ENCODE data around the gene HOXD3.

DNA sequence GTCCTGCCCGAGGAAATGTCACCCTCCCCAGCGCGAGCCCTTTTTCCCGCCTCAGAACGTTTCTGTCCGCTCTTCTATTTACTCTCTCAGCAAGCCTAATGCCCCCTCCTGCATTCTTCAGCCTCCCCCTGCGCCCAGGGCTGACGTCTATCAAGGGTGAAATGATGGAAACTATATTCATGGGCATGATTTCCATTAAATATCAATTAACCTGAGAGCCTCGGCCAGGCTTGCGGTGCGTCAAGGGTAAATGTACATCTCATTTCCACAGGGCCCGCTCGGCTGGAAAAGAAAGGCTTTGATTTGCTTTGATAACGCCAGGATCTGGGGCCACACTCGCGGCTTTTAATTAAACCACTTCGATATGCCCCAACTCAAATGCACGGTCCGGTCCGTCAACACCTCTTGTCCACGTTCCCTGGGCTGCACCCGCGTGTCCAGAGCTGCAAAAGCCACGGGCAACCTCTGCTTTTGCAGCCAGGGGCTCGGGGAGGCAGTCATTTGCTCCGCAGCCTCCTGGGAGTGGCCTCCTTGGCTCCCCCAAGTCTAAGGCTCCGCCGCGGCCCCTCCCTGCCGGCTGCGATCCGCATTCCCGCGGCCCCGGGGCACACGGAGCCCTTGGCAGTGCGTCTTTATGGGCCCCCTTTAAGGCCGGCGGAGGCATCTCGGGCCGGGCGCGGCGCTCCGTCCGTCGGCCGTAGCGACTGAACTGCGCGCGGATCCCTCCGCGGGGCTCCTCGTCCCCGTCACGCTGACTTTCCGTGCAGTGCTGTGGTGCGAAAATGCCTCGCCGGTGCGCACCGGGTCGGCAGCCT, 27.9 kb upstream of the HOXD3 start, which contains the start of gene HOXD8:
- TF ChIP-seq, protein P1, sequence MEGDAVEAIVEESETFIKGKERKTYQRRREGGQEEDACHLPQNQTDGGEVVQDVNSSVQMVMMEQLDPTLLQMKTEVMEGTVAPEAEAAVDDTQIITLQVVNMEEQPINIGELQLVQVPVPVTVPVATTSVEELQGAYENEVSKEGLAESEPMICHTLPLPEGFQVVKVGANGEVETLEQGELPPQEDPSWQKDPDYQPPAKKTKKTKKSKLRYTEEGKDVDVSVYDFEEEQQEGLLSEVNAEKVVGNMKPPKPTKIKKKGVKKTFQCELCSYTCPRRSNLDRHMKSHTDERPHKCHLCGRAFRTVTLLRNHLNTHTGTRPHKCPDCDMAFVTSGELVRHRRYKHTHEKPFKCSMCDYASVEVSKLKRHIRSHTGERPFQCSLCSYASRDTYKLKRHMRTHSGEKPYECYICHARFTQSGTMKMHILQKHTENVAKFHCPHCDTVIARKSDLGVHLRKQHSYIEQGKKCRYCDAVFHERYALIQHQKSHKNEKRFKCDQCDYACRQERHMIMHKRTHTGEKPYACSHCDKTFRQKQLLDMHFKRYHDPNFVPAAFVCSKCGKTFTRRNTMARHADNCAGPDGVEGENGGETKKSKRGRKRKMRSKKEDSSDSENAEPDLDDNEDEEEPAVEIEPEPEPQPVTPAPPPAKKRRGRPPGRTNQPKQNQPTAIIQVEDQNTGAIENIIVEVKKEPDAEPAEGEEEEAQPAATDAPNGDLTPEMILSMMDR (conservative IDR thresholded peaks at IDR 0.05; ENCODE audit: low read length) = no peak
- TF ChIP-seq EZH2phosphoT487 (IDR thresholded peaks at IDR 0.05; ENCODE audit: borderline replicate concordance) = no peak
